GM12878 (cell line): ENCODE data around the gene SHC2.

ENCODE experiments used
- CBX3 ChIP-seq: fragments of 200-600 bp; sonication (generic); IDR thresholded peaks from 2 replicates; pipeline ENCODE4 v1.6.1; 2016; ENCODE audit warnings: low read depth, borderline replicate concordance
- CHD1 ChIP-seq: IDR thresholded peaks from 2 replicates; pipeline ENCODE4 v1.6.1; 2012; ENCODE audit warnings: low read depth, low read length, improper control_type of control experiment
- NRF1 ChIP-seq: conservative IDR thresholded peaks from 2 replicates; pipeline ENCODE4 v1.6.1; 2011; ENCODE audit warnings: mild to moderate bottlenecking, low read depth, low read length, improper control_type of control experiment
- POLR2A ChIP-seq: IDR thresholded peaks from 2 replicates; pipeline ENCODE4 v1.6.1; 2011; ENCODE audit warnings: low read depth, mild to moderate bottlenecking, low read length
- POLR2AphosphoS5 ChIP-seq: IDR thresholded peaks from 2 replicates; pipeline ENCODE4 v1.6.1; 2011; ENCODE audit warnings: mild to moderate bottlenecking, low read length, inconsistent platforms
- STAT1 ChIP-seq: fragments of 450-650 bp; conservative IDR thresholded peaks from 2 replicates; pipeline ENCODE4 v1.6.1; 2014; ENCODE audit warnings: antibody characterized with exemption, mild to moderate bottlenecking
- TF ChIP-seq, protein P1 (sequence below): IDR thresholded peaks from 2 replicates; pipeline ENCODE4 v1.6.1; 2012; ENCODE audit warnings: low read length, inconsistent platforms
- TF ChIP-seq, protein P2 (sequence below): IDR thresholded peaks from 2 replicates; pipeline ENCODE4 v1.6.1; 2011; ENCODE audit warnings: low read depth, mild to moderate bottlenecking, low read length, moderate library complexity, borderline replicate concordance; ENCODE audit errors: extremely low read depth
- TF ChIP-seq, protein P3 (sequence below): IDR thresholded peaks from 2 replicates; pipeline ENCODE4 v1.6.1; 2012; ENCODE audit warnings: mild to moderate bottlenecking, low read depth, low read length

GRCh38 chr19:391726-392374, 69.0 kb downstream of the SHC2 start:
- TF ChIP-seq, protein P1, sequence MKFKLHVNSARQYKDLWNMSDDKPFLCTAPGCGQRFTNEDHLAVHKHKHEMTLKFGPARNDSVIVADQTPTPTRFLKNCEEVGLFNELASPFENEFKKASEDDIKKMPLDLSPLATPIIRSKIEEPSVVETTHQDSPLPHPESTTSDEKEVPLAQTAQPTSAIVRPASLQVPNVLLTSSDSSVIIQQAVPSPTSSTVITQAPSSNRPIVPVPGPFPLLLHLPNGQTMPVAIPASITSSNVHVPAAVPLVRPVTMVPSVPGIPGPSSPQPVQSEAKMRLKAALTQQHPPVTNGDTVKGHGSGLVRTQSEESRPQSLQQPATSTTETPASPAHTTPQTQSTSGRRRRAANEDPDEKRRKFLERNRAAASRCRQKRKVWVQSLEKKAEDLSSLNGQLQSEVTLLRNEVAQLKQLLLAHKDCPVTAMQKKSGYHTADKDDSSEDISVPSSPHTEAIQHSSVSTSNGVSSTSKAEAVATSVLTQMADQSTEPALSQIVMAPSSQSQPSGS: no peak
- TF ChIP-seq POLR2A (no peak), CHD1 (no peak), POLR2AphosphoS5 (no peak), NRF1 (no peak), CBX3 (no peak), STAT1 (no peak)
- TF ChIP-seq, protein P2, sequence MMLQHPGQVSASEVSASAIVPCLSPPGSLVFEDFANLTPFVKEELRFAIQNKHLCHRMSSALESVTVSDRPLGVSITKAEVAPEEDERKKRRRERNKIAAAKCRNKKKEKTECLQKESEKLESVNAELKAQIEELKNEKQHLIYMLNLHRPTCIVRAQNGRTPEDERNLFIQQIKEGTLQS: no peak
- TF ChIP-seq, protein P3, sequence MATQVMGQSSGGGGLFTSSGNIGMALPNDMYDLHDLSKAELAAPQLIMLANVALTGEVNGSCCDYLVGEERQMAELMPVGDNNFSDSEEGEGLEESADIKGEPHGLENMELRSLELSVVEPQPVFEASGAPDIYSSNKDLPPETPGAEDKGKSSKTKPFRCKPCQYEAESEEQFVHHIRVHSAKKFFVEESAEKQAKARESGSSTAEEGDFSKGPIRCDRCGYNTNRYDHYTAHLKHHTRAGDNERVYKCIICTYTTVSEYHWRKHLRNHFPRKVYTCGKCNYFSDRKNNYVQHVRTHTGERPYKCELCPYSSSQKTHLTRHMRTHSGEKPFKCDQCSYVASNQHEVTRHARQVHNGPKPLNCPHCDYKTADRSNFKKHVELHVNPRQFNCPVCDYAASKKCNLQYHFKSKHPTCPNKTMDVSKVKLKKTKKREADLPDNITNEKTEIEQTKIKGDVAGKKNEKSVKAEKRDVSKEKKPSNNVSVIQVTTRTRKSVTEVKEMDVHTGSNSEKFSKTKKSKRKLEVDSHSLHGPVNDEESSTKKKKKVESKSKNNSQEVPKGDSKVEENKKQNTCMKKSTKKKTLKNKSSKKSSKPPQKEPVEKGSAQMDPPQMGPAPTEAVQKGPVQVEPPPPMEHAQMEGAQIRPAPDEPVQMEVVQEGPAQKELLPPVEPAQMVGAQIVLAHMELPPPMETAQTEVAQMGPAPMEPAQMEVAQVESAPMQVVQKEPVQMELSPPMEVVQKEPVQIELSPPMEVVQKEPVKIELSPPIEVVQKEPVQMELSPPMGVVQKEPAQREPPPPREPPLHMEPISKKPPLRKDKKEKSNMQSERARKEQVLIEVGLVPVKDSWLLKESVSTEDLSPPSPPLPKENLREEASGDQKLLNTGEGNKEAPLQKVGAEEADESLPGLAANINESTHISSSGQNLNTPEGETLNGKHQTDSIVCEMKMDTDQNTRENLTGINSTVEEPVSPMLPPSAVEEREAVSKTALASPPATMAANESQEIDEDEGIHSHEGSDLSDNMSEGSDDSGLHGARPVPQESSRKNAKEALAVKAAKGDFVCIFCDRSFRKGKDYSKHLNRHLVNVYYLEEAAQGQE: no peak
